Activated B cell treated with CpG ODN at 0.5 μM for 24 hours (primary cell): ENCODE measurements around the gene PHLDB3. TPM values are rescaled to one million over a fixed set of nuclear protein-coding genes. Genes with fewer than 3 reads are reported as not detected.

Experiments
- ATAC-seq: fragments of 200-7000 bp; cut with Tn5 transposase; one replicate; pipeline ENCODE4 v1.10.0; 2021; ENCODE audit warnings: low read depth, mild to moderate bottlenecking, moderate library complexity
- CTCF ChIA-PET: fragments of 350-600 bp; sonication (Branson Sonifier 250); formaldehyde crosslinking; loops from one replicate; lab custom pipeline; 2021; ENCODE audit warnings: antibody characterized with exemption; lab: Charles Lee
- POLR2A ChIA-PET: fragments of 350-600 bp; sonication (Branson Sonifier 250); formaldehyde crosslinking; loops from one replicate; lab custom pipeline; 2021; ENCODE audit warnings: antibody characterized with exemption; lab: Charles Lee
- DNase-seq: peaks from one replicate; pipeline ENCODE4 v3.0.0; 2022
- H3K27ac Mint-ChIP-seq: one replicate; pipeline ENCODE4 v1.8.0; 2020; ENCODE audit warnings: mixed read lengths
- H3K27me3 Mint-ChIP-seq: one replicate; pipeline ENCODE4 v1.8.0; 2021; ENCODE audit warnings: mixed read lengths
- H3K36me3 Mint-ChIP-seq: one replicate; pipeline ENCODE4 v1.8.0; 2021; ENCODE audit warnings: low read depth, mixed read lengths
- H3K4me1 Mint-ChIP-seq: one replicate; pipeline ENCODE4 v1.8.0; 2021; ENCODE audit warnings: mixed read lengths
- H3K4me3 Mint-ChIP-seq: one replicate; pipeline ENCODE4 v1.8.0; 2020; ENCODE audit warnings: mild to moderate bottlenecking, mixed read lengths
- H3K9me3 Mint-ChIP-seq: one replicate; pipeline ENCODE4 v1.8.0; 2020; ENCODE audit warnings: mixed read lengths
- CTCF ChIP-seq: fragments of 200-600 bp; IDR thresholded peaks from one replicate; pipeline ENCODE4 v1.8.0; 2022; ENCODE audit warnings: antibody characterized with exemption, mild to moderate bottlenecking
- intact Hi-C: fragments of 100-400 bp; cut with micrococcal nuclease; formaldehyde crosslinking; loops from one replicate; pipeline ENCODE4 v1.15.1; 2024
- total RNA-seq: library from RNA; stranded (reverse); gene quantifications from 2 replicates; pipeline ENCODE4 v1.2.3, GENCODE V29; 2022

Gene PHLDB3
- total RNA-seq, 1 donor from 2014 or later, result 32.2 TPM

- ChIA-PET CTCF (interaction anchor here (0.8 to 5.9 kb wide), 8 partner anchors 15 to 275 kb away, joined by 3 to 43 read pairs (median 4); partner anchors contain the start of genes IRGQ, XRCC1 and ZNF576), POLR2A (interaction anchor here (0.5 to 2.2 kb wide), 6 partner anchors 13 to 110 kb away, joined by 4 to 12 read pairs (median 6); partner anchors contain the start of gene ZNF428)
- H3K27ac Mint-ChIP-seq, result peak overlapping the region; percentile 68
- H3K4me1 Mint-ChIP-seq, result peaks cover 19% of the 10 kb centered on the region
- DNase-seq (peak; percentile 26), ATAC-seq (no peak)
- intact Hi-C loops, result loop anchor here (2.0 to 5.0 kb wide), 2 partner anchors 28 to 247 kb away; partner anchors contain the start of gene KCNN4
- H3K36me3 Mint-ChIP-seq, result peaks cover 29% of the 10 kb centered on the region
- H3K4me3 Mint-ChIP-seq, result peak overlapping the region; percentile 56
- H3K27me3 Mint-ChIP-seq, result no peaks in the 10 kb centered on the region
- no peak for TF ChIP-seq CTCF
- H3K9me3 Mint-ChIP-seq, result peaks cover 7% of the 10 kb centered on the region
Measured at GRCh38 chr19:43534816-43535761, 30.5 kb upstream of the PHLDB3 start.

- peaks cover 23% of the 10 kb centered on the region for H3K36me3 Mint-ChIP-seq
- ATAC-seq (no peak), DNase-seq (no peak)
- TF ChIP-seq CTCF, result no peak
- H3K4me3 Mint-ChIP-seq, result peak overlapping the region; percentile 97
- intact Hi-C loops, result loop anchor here (2.0 to 5.0 kb wide), 2 partner anchors 28 to 248 kb away; partner anchors contain the start of gene KCNN4
- H3K27ac Mint-ChIP-seq, result peak overlapping the region; percentile 98
- CTCF ChIA-PET, result interaction anchor here (1.3 to 5.9 kb wide), 4 partner anchors 14 to 275 kb away, joined by 3 to 43 read pairs (median 10); partner anchors contain the start of genes IRGQ and ZNF576
- peaks cover 19% of the 10 kb centered on the region for H3K4me1 Mint-ChIP-seq
- no peaks in the 10 kb centered on the region for H3K27me3 Mint-ChIP-seq
- H3K9me3 Mint-ChIP-seq, result peaks cover 7% of the 10 kb centered on the region
- POLR2A ChIA-PET, result interaction anchor here (0.6 to 2.6 kb wide), 9 partner anchors 26 to 228 kb away, joined by 3 to 29 read pairs (median 6); partner anchors contain the start of genes IRGQ, PHLDB3, SMG9 and ZNF428
Measured at GRCh38 chr19:43534305-43534815, 29.8 kb upstream of the PHLDB3 start.

DNA sequence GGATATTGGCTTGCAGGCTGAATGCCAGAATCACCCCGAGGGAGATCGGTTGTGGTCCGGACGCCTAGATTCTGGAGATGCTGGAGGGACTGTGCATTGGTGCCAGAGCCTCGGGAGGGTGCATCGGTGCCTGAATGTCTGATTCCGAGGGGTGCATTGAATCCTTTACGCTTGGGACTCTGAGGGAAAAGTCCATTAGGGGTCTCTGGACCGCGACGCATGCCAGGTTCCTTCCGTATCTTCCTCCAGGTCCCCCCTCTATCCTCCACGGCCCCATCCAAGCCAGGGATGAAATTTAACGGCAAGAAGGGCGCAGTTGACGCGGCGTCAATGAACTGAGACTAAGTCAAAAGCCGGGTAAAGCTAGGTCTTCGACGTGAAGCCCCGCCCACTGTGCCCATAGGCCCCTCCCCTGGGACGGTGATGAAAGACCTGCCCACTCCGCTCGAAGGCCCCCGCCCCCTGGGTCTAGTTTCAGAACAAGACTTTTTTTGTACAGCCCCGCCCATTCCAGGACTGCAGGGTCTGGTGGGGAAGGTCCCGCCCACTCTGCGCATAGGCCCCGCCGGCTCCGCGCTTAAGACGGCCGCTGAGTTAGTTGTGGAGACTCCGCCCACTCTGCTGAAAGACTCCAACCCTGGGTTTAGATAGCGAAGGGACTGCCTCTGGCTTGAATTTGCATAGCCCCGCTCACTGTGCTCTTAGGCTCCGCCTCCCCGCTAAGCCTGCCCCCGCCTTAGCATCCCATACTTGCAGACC lies 29.2 kb upstream of the PHLDB3 start:
- peaks cover 19% of the 10 kb centered on the region for H3K4me1 Mint-ChIP-seq
- ATAC-seq (peak; percentile 82), DNase-seq (peak; percentile 87)
- H3K4me3 Mint-ChIP-seq, result peak overlapping the region; percentile 97
- H3K9me3 Mint-ChIP-seq, result peaks cover 2% of the 10 kb centered on the region
- no peaks in the 10 kb centered on the region for H3K27me3 Mint-ChIP-seq
- ChIA-PET CTCF (interaction anchor here (1.0 to 5.9 kb wide), 6 partner anchors 14 to 87 kb away, joined by 3 to 43 read pairs (median 6); partner anchors contain the start of genes IRGQ and ZNF576), POLR2A (interaction anchor here (0.6 to 2.6 kb wide), 13 partner anchors 14 to 229 kb away, joined by 3 to 29 read pairs (median 6); partner anchors contain the start of genes IRGQ, PHLDB3, SMG9 and ZNF428)
- no peak for TF ChIP-seq CTCF
- intact Hi-C loops, result loop anchor here (1.0 to 5.0 kb wide), 7 partner anchors 22 to 249 kb away; partner anchors contain the start of genes IRGQ, KCNN4, PHLDB3 and ZNF576
- peak overlapping the region; percentile 98 for H3K27ac Mint-ChIP-seq
- H3K36me3 Mint-ChIP-seq, result peaks cover 17% of the 10 kb centered on the region

DNA sequence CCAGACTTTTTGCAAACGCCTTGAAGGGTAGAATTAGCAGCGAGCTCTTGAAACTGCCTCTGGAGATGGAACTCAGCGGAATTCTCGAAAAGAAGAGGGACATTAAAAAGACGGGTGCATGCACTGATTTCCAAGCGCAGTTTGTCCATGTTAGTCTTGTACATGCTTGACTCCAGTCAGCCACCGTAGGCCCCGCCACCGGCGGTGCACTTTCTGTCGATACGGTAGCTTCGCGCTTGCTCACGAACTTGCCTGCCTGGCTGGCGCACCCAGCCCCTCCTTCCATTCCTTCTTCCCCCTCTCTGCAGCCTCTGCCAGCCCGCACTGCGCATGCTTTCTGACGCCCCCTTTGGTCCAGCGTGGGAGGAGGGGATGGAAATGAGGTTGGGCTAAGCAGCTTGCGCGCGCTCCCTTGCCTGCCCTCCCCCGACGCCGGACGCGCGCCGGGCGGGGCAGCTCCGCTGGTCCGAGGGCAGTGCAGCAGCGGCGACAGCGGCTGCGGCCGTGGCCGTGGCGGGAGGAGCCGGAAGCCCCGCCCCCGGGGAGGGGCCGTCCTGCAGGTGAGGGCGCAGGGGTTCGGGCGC lies 28.5 kb upstream of the PHLDB3 start, which contains the start of gene ZNF575:
ZNF575 (plus strand) TSS at position 227 of the 584 bp plus-strand sequence. CDS start 1,235 bp downstream, outside the sequence.
- intact Hi-C loops, result loop anchor here (1.0 to 5.0 kb wide), 6 partner anchors 22 to 249 kb away; partner anchors contain the start of genes IRGQ, KCNN4, PHLDB3 and ZNF576
- POLR2A ChIA-PET, result interaction anchor here (0.6 to 2.6 kb wide), 18 partner anchors 9 to 967 kb away, joined by 4 to 29 read pairs (median 6); partner anchors contain the start of genes IRGQ, PHLDB3, SMG9 and ZNF180
- Mint-ChIP-seq H3K4me1 (peaks cover 19% of the 10 kb centered on the region), H3K27me3 (no peaks in the 10 kb centered on the region), H3K36me3 (peaks cover 10% of the 10 kb centered on the region), H3K4me3 (peak within 1 kb of the TSS; percentile 97), H3K27ac (peak within 1 kb of the TSS; percentile 98), H3K9me3 (no peaks in the 10 kb centered on the region)
- TF ChIP-seq CTCF, result no peak
- ATAC-seq, result peak; percentile 45
- peak; percentile 77 for DNase-seq
- CTCF ChIA-PET, result interaction anchor here (0.8 to 5.9 kb wide), 8 partner anchors 13 to 87 kb away, joined by 3 to 43 read pairs (median 5); partner anchors contain the start of genes IRGQ and ZNF576
